Activated T-helper 1 cell treated with anti-CD3 and anti-CD28 coated beads, Interleukin-2, amount 50 U/mL, for 16 hours (primary cell): Measurements from ENCODE around the gene LZTS3.
"Not testable (repeated sequence)": the region's sequence is repeated elsewhere in the genome, so short reads cannot be mapped to it uniquely, and the experiment has no call there.

Experiments used
- DNase-seq, 2 donors: peaks; one replicate each; pipeline ENCODE4 v3.0.0-alpha.2; 2020; ENCODE audit warnings: low read depth in 1 of 2, low spot score in 1 of 2

Gene LZTS3

GRCh38 chr20:3192226-3193015, 19.1 kb upstream of the LZTS3 start:
- DNase-seq = no peak

- no peak for DNase-seq
These were observed 17.3 kb upstream of the LZTS3 start for GRCh38 chr20:3190681-3191111.

- DNase-seq = no peak
These were observed 16.3 kb upstream of the LZTS3 start for GRCh38 chr20:3189561-3190131.

- no peak for DNase-seq
These were observed 15.6 kb upstream of the LZTS3 start for GRCh38 chr20:3188823-3189413.

- not testable (repeated sequence) for DNase-seq
These were observed 14.5 kb upstream of the LZTS3 start for GRCh38 chr20:3187861-3188260.

GRCh38 chr20:3183896-3184612, 10.7 kb upstream of the LZTS3 start:
- DNase-seq = no peak

GRCh38 chr20:3182429-3182828, 9.1 kb upstream of the LZTS3 start:
- not testable (repeated sequence) for DNase-seq

- DNase-seq = no peak
These were observed 7.9 kb upstream of the LZTS3 start for GRCh38 chr20:3181270-3181669.

- DNase-seq = no peak
These were observed 7.0 kb upstream of the LZTS3 start for GRCh38 chr20:3180319-3180718.

GRCh38 chr20:3177746-3178485, 4.6 kb upstream of the LZTS3 start:
- DNase-seq = no peak

- no peak for DNase-seq
These were observed 1.9 kb upstream of the LZTS3 start for GRCh38 chr20:3175270-3175669.

GRCh38 chr20:3174442-3175261, 1.3 kb upstream of the LZTS3 start:
- no peak for DNase-seq

GRCh38 chr20:3173610-3174441, 477 bp upstream of the LZTS3 start:
- peak; percentile 85 to 86 for DNase-seq

- DNase-seq = no peak
These were observed 1.0 kb downstream of the LZTS3 start for GRCh38 chr20:3172126-3172932.

GRCh38 chr20:3171391-3172125, 1.8 kb downstream of the LZTS3 start:
- DNase-seq = no peak

GRCh38 chr20:3168829-3169590, 4.3 kb downstream of the LZTS3 start:
- no peak for DNase-seq
